CD4-positive, alpha-beta T cell (primary cell): ENCODE results near the gene REXO2. TPM values are rescaled to one million over a fixed set of nuclear protein-coding genes. Genes with fewer than 3 reads are reported as not detected.

Experiments used
- ATAC-seq: fragments of 200-7000 bp; cut with Tn5 transposase; one replicate; pipeline ENCODE4 v1.10.0; 2022; ENCODE audit warnings: mild to moderate bottlenecking; ENCODE audit not compliant: poor library complexity
- CTCF ChIA-PET: fragments of 350-600 bp; sonication (Branson Sonifier 250); formaldehyde crosslinking; loops from one replicate; lab custom pipeline; 2021; ENCODE audit warnings: antibody characterized with exemption, inconsistent platforms; lab: Charles Lee
- POLR2A ChIA-PET: fragments of 350-600 bp; sonication (Branson Sonifier 250); formaldehyde crosslinking; loops from one replicate; lab custom pipeline; 2021; ENCODE audit warnings: antibody characterized with exemption, inconsistent platforms; lab: Charles Lee
- DNase-seq, 14 experiments: peaks; one replicate each; pipeline ENCODE4 v3.0.0-alpha.2; 2013 to 2020; ENCODE audit warnings: mixed read lengths in 2 of 14
- H3K27ac ChIP-seq, 2 donors: one replicate each; pipeline versions ENCODE4 v1.5.1 to v1.7.0; 2013; ENCODE audit warnings: low read length in 2 of 2, low read depth in 1 of 2, mild to moderate bottlenecking in 1 of 2
- H3K27me3 ChIP-seq, 2 experiments: 1 replicate in 1 of 2; 2 replicates in 1 of 2; pipeline versions ENCODE4 v1.6.1 to v1.7.0; 2013; ENCODE audit warnings: low read length in 2 of 2, control low read depth in 1 of 2, mild to moderate bottlenecking in 1 of 2, moderate library complexity in 1 of 2; ENCODE audit not compliant: insufficient read depth in 2 of 2, control insufficient read depth in 1 of 2
- H3K36me3 ChIP-seq: one replicate; pipeline ENCODE4 v1.6.1; 2013; ENCODE audit warnings: low read length, control low read depth; ENCODE audit not compliant: insufficient read depth
- H3K4me1 ChIP-seq: one replicate; pipeline ENCODE4 v1.6.1; 2013; ENCODE audit warnings: low read length, control low read depth; ENCODE audit not compliant: insufficient read depth
- H3K4me3 ChIP-seq: one replicate; pipeline ENCODE4 v1.5.1; 2013; ENCODE audit warnings: mild to moderate bottlenecking, low read length, moderate library complexity
- H3K9me3 ChIP-seq, 2 experiments: 1 replicate in 1 of 2; 2 replicates in 1 of 2; pipeline versions ENCODE4 v1.6.1 to v1.7.0; 2013; ENCODE audit warnings: low read length in 2 of 2, mild to moderate bottlenecking in 2 of 2, control low read depth in 1 of 2, moderate library complexity in 1 of 2; ENCODE audit not compliant: control insufficient read depth in 1 of 2, insufficient read depth in 1 of 2
- H3K27ac Mint-ChIP-seq: one replicate; pipeline ENCODE4 v1.8.0; 2020; ENCODE audit warnings: mixed read lengths
- H3K27me3 Mint-ChIP-seq: one replicate; pipeline ENCODE4 v1.8.0; 2021; ENCODE audit warnings: mixed read lengths
- H3K36me3 Mint-ChIP-seq: one replicate; pipeline ENCODE4 v1.8.0; 2021; ENCODE audit warnings: low read depth, mixed read lengths
- H3K4me1 Mint-ChIP-seq: one replicate; pipeline ENCODE4 v1.8.0; 2021; ENCODE audit warnings: low read depth, mixed read lengths
- H3K4me3 Mint-ChIP-seq: one replicate; pipeline ENCODE4 v1.8.0; 2020; ENCODE audit warnings: mild to moderate bottlenecking, mixed read lengths
- H3K9me3 Mint-ChIP-seq: one replicate; pipeline ENCODE4 v1.8.0; 2020; ENCODE audit warnings: mixed read lengths
- CTCF ChIP-seq: fragments of 200-600 bp; IDR thresholded peaks from one replicate; pipeline ENCODE4 v1.8.0; 2022; ENCODE audit warnings: antibody characterized with exemption, mild to moderate bottlenecking
- intact Hi-C, 2 experiments: fragments of 100-400 bp; cut with DNase I in 1 of 2; cut with micrococcal nuclease in 1 of 2; formaldehyde crosslinking; loops; one replicate each; pipeline versions ENCODE4 v1.15.1 to v1.9.0; 2023 to 2025; cut with DNase I, micrococcal nuclease
- total RNA-seq, 174 experiments: library from RNA in 2 of 174; stranded (reverse) in 2 of 174; gene quantifications; one replicate each; pipeline ENCODE4 v1.2.3 and lab custom pipeline; 2021 to 2026

REXO2 gene
- total RNA-seq, 2 experiments from 2014 or later = 17.3 to 20.6 TPM

GRCh38 chr11:114442536-114442935 lies 3.3 kb downstream of the REXO2 start:
- CTCF ChIA-PET = no interaction called here
- peaks cover 36% of the 10 kb centered on the region for H3K4me1 Mint-ChIP-seq
- intact Hi-C loops = no loop called here

DNA sequence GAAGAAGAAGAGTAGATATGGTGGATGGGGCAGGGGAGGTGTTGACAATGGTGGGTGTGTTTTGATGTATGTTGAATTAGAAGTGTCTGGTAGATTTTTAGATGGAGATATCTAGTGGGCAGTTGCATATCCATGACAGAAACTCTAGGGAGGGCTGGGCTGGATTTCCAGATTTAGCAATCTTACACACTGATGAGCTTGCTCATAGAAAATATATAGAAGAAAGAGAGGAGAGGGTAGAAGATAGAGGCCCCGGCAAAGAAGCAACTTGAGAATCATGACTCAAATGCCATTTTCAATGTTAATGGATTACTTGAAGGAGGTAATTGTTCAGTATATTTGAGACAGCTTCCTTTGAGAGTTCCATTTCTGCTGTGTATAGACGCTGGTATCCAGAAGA lies 8.2 kb downstream of the REXO2 start:
- intact Hi-C loops = no loop called here
- POLR2A ChIA-PET = no interaction called here
- ATAC-seq (no peak), DNase-seq (no peak)
- no peaks in the 10 kb centered on the region for H3K9me3 Mint-ChIP-seq
- H3K4me3 Mint-ChIP-seq = no peak overlapping the region
- H3K36me3 Mint-ChIP-seq = peaks cover 78% of the 10 kb centered on the region
- peaks cover 56% of the 10 kb centered on the region for H3K36me3 ChIP-seq
- H3K4me3 ChIP-seq = no peak overlapping the region
- no peaks in the 10 kb centered on the region for H3K9me3 ChIP-seq
- no peaks in the 10 kb centered on the region for H3K27me3 Mint-ChIP-seq
- no peaks in the 10 kb centered on the region for H3K27me3 ChIP-seq
- H3K4me1 Mint-ChIP-seq = peaks cover 6% of the 10 kb centered on the region
- H3K27ac Mint-ChIP-seq = no peak overlapping the region
- no peak overlapping the region for H3K27ac ChIP-seq
- H3K4me1 ChIP-seq = no peaks in the 10 kb centered on the region
- no peak for TF ChIP-seq CTCF
- CTCF ChIA-PET = no interaction called here

More at GRCh38 chr11:114442536-114442935, 3.3 kb downstream of the REXO2 start:
- POLR2A ChIA-PET = no interaction called here
- no peaks in the 10 kb centered on the region for H3K27me3 Mint-ChIP-seq
- H3K4me3 Mint-ChIP-seq = no peak overlapping the region
- ATAC-seq (no peak), DNase-seq (no peak)
- Histone ChIP-seq H3K4me3 (no peak overlapping the region), H3K4me1 (peaks cover 16% of the 10 kb centered on the region), H3K27ac (no peak overlapping the region), H3K36me3 (peaks cover 35% of the 10 kb centered on the region), H3K9me3 (no peaks in the 10 kb centered on the region), H3K27me3 (no peaks in the 10 kb centered on the region)
- peaks cover 72% of the 10 kb centered on the region for H3K36me3 Mint-ChIP-seq
- H3K9me3 Mint-ChIP-seq = no peaks in the 10 kb centered on the region
- no peak for TF ChIP-seq CTCF
- H3K27ac Mint-ChIP-seq = no peak overlapping the region

GRCh38 chr11:114447892-114448291 lies 8.6 kb downstream of the REXO2 start:
- Histone ChIP-seq H3K27me3 (no peaks in the 10 kb centered on the region), H3K36me3 (peaks cover 59% of the 10 kb centered on the region), H3K9me3 (no peaks in the 10 kb centered on the region), H3K27ac (no peak overlapping the region), H3K4me3 (no peak overlapping the region), H3K4me1 (no peaks in the 10 kb centered on the region)
- intact Hi-C loops = no loop called here
- Mint-ChIP-seq H3K27me3 (no peaks in the 10 kb centered on the region), H3K36me3 (peaks cover 77% of the 10 kb centered on the region), H3K27ac (no peak overlapping the region), H3K4me3 (no peak overlapping the region), H3K9me3 (no peaks in the 10 kb centered on the region), H3K4me1 (peaks cover 6% of the 10 kb centered on the region)
- CTCF ChIA-PET = no interaction called here
- ATAC-seq (no peak), DNase-seq (no peak)
- POLR2A ChIA-PET = no interaction called here
- no peak for TF ChIP-seq CTCF
